Ovary (tissue), 9 donors: ENCODE measurements around the gene LTBP4. TPM values are rescaled to one million over a fixed set of nuclear protein-coding genes. Genes with fewer than 3 reads are reported as not detected.

ENCODE experiments used
- DNase-seq, 5 donors: peaks; one replicate each; pipeline ENCODE4 v3.0.0-alpha.2; 2019 to 2020
- H3K27ac ChIP-seq, 2 donors: fragments of 200-600 bp; one replicate each; pipeline versions ENCODE4 v1.5.1 to v1.8.0; 2019 to 2022
- H3K27me3 ChIP-seq: fragments of 200-600 bp; one replicate; pipeline ENCODE4 v1.8.0; 2022
- H3K36me3 ChIP-seq: fragments of 200-600 bp; sonication (generic); one replicate; pipeline ENCODE4 v1.5.1; 2019
- H3K4me1 ChIP-seq: one replicate; pipeline ENCODE4 v1.8.1; 2013; ENCODE audit warnings: mild to moderate bottlenecking, moderate library complexity; ENCODE audit not compliant: insufficient read depth
- H3K4me3 ChIP-seq: fragments of 200-600 bp; sonication (generic); one replicate; pipeline ENCODE4 v1.5.1; 2017
- H3K9me3 ChIP-seq, 2 donors: fragments of 200-600 bp in 1 of 2; sonication (generic) in 1 of 2; one replicate each; pipeline versions ENCODE4 v1.5.1 to v1.8.1; 2013 to 2019; ENCODE audit warnings: mild to moderate bottlenecking in 1 of 2, moderate library complexity in 1 of 2
- CTCF ChIP-seq, 3 donors: fragments of 450-650 bp in 2 of 3; fragments of 200-600 bp in 1 of 3; IDR thresholded peaks; one replicate each; pipeline versions ENCODE4 v1.5.1 to v1.8.0; 2016 to 2022; ENCODE audit warnings: antibody characterized with exemption in 3 of 3, mild to moderate bottlenecking in 1 of 3
- EP300 ChIP-seq: sonication (generic); formaldehyde crosslinking; IDR thresholded peaks from one replicate; pipeline ENCODE4 v1.6.1; 2017; ENCODE audit warnings: antibody characterized with exemption
- POLR2A ChIP-seq: fragments of 450-650 bp; IDR thresholded peaks from one replicate; pipeline ENCODE4 v1.6.1; 2017; ENCODE audit warnings: antibody characterized with exemption, mild to moderate bottlenecking, moderate library complexity
- WGBS, 3 donors: extraction: QIAGEN DNeasy Blood & Tissue Kit in 1 of 3; methylation state at CpG; one replicate each; pipeline versions ENCODE4 v1.1.5 to v1.1.7; 2013 to 2017; 5-methylcytosine and 5-hydroxymethylcytosine counted together
- intact Hi-C, 4 donors: fragments of 100-400 bp; cut with DNase I; formaldehyde crosslinking; loops; one replicate each; pipeline versions ENCODE4 v1.11.0 to v1.15.1; 2022 to 2023
- polyA plus RNA-seq, 2 donors: library from polyadenylated mRNA; stranded (reverse); fragments of 200-250 nt in 1 of 2; fragments of 350-450 nt in 1 of 2; fragmentation: Illumina TruSeq in 1 of 2; extraction: RNeasy Lipid Tissue Mini Kit (QIAGEN cat#74804) in 1 of 2; gene quantifications; one replicate each; pipeline ENCODE4 v1.2.3, GENCODE V29; 2013 to 2014
- total RNA-seq, 7 donors: library from RNA; depleted of rRNA in 2 of 7; stranded (reverse); fragments of >200 nt in 2 of 7; fragmentation: NEBNext Ultra II Directional in 3 of 7; extraction: Animal tissue kit (Norgen Biotek cat#: 25700) in 3 of 7; gene quantifications; one replicate each; pipeline versions ENCODE4 v1.1.0 to v1.2.4, GENCODE V29; 2016 to 2023
- donor health status: DM: no; HTN: no; CAD: no; lungs with moderate emphysema.
- donor health status: DM: no; HTN: no; CAD: no.
- donor health status: Bipolar disorder and iron deficiency.
- donor health status: DM: yes; HTN: yes; CAD: no.
- donor health status: DM: no; HTN: no; CAD: no.
- donor health status: DM: yes; HTN: yes; CAD: no.

LTBP4 gene
- total and polyA plus RNA-seq, 9 donors, result 152 to 840 (median 524) TPM

- H3K27ac ChIP-seq, result no peak overlapping the region
These were observed 20.6 kb upstream of the LTBP4 start for GRCh38 chr19:40580619-40581018.

DNA sequence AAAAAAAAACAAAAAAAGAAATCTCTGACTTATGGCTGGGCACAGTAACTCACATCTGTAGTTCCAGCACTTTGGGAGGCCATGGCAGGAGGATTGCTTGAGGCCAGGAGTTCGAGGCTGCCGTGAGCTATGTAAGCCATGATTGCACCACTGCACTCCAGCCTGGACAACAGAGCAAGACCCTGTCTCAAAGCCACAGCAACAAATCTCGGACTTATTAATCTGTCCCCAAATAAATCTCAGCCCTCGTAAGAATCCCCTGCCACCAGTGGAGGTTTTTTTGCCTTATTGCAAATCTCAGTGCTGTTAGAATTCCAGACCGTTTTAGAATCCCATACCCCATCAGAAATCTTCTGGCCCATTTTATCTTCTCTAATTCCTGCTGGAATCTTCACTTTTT is 19.6 kb upstream of the LTBP4 start:
- no peaks in the 10 kb centered on the region for H3K36me3 ChIP-seq

More at GRCh38 chr19:40580619-40581018, 20.6 kb upstream of the LTBP4 start:
- intact Hi-C loops, result no loop called here
- TF ChIP-seq CTCF (IDR thresholded peaks at IDR 0.05), result no peak
- no peak for TF ChIP-seq POLR2A
- TF ChIP-seq EP300, result no peak
- Histone ChIP-seq H3K36me3 (no peaks in the 10 kb centered on the region), H3K27me3 (no peaks in the 10 kb centered on the region), H3K9me3 (no peaks in the 10 kb centered on the region), H3K4me1 (no peaks in the 10 kb centered on the region), H3K4me3 (no peak overlapping the region)
- WGBS, 3 donors, result 91 to 96% (median 95%) methylated on average over 13 of the region's 13 CpGs
- DNase-seq, result no peak

DNA sequence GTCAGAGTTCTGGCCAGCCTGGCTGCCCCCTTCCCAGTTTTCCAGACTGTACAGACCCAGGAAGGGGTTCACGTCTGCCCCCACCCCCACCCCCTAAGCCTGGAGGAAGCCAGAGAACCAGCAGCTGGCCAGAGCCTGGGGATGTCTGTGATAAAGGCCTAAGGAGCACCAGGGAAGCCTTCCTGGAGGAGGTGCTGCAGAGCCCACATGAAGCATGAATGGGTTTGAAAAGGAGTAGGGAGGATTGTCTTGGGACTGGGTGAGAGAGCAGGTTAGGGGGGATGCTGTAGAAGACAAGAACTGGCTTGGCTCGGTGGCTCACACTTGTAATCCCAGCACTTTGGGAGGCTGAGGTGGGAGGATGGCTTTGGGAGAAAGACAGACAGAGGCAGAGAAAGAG is 18.7 kb upstream of the LTBP4 start:
- no peaks in the 10 kb centered on the region for H3K36me3 ChIP-seq
- no peak overlapping the region for H3K27ac ChIP-seq
- intact Hi-C loops, result no loop called here
- H3K9me3 ChIP-seq, result no peaks in the 10 kb centered on the region
- no peaks in the 10 kb centered on the region for H3K4me1 ChIP-seq
- no peak overlapping the region for H3K4me3 ChIP-seq
- 83 to 93% (median 91%) methylated on average over 2 of the region's 2 CpGs for WGBS, 3 donors
- no peak for TF ChIP-seq CTCF (IDR thresholded peaks at IDR 0.05)
- no peak for TF ChIP-seq EP300
- TF ChIP-seq POLR2A, result no peak
- DNase-seq, result no peak
- no peaks in the 10 kb centered on the region for H3K27me3 ChIP-seq

More for the DNA sequence above, 19.6 kb upstream of the LTBP4 start:
- Histone ChIP-seq H3K4me1 (no peaks in the 10 kb centered on the region), H3K4me3 (no peak overlapping the region), H3K9me3 (no peaks in the 10 kb centered on the region), H3K27ac (no peak overlapping the region), H3K27me3 (no peaks in the 10 kb centered on the region)
- WGBS, 3 donors, result 92 to 95% (median 92%) methylated on average over 5 of the region's 5 CpGs
- no peak for TF ChIP-seq POLR2A
- TF ChIP-seq CTCF (IDR thresholded peaks at IDR 0.05), result no peak
- no peak for TF ChIP-seq EP300
- DNase-seq, result no peak
- intact Hi-C loops, result no loop called here

GRCh38 chr19:40583283-40583682 is 17.9 kb upstream of the LTBP4 start:
- DNase-seq, result no peak
- H3K36me3 ChIP-seq, result no peaks in the 10 kb centered on the region
- H3K27ac ChIP-seq, result no peak overlapping the region
- no peaks in the 10 kb centered on the region for H3K27me3 ChIP-seq
- 79 to 85% (median 83%) methylated on average over 14 of the region's 14 CpGs for WGBS, 3 donors
- intact Hi-C loops, result no loop called here
- H3K4me3 ChIP-seq, result no peak overlapping the region
- H3K4me1 ChIP-seq, result no peaks in the 10 kb centered on the region
- H3K9me3 ChIP-seq, result no peaks in the 10 kb centered on the region
- TF ChIP-seq CTCF (IDR thresholded peaks at IDR 0.05) (no peak), EP300 (no peak), POLR2A (no peak)
